Effector memory CD4-positive, alpha-beta T cell (primary cell): ENCODE measurements around the gene DNAJC25.

Experiments
- DNase-seq, 3 donors: peaks; one replicate each; pipeline ENCODE4 v3.0.0-alpha.2; 2020
- H3K27ac ChIP-seq: 2 replicates; pipeline ENCODE4 v1.7.0; 2013; ENCODE audit warnings: mild to moderate bottlenecking, low read length, moderate library complexity; ENCODE audit not compliant: insufficient read depth, poor library complexity, severe bottlenecking
- H3K27me3 ChIP-seq: replicated peaks from 2 replicates; pipeline ENCODE4 v1.7.0; 2013; ENCODE audit warnings: mild to moderate bottlenecking, low read length; ENCODE audit not compliant: insufficient read depth, control insufficient read depth, poor library complexity, severe bottlenecking
- H3K36me3 ChIP-seq: 2 replicates; pipeline ENCODE4 v1.7.0; 2013; ENCODE audit warnings: mild to moderate bottlenecking, low read length, moderate library complexity; ENCODE audit not compliant: control insufficient read depth, insufficient read depth
- H3K4me1 ChIP-seq: 2 replicates; pipeline ENCODE4 v1.7.0; 2013; ENCODE audit warnings: low read length, mild to moderate bottlenecking; ENCODE audit not compliant: control insufficient read depth, insufficient read depth, poor library complexity, severe bottlenecking
- H3K4me3 ChIP-seq: 2 replicates; pipeline ENCODE4 v1.7.0; 2013; ENCODE audit warnings: low read length, low read depth, mild to moderate bottlenecking; ENCODE audit not compliant: insufficient read depth, poor library complexity, severe bottlenecking
- H3K9me3 ChIP-seq: 2 replicates; pipeline ENCODE4 v1.7.0; 2013; ENCODE audit warnings: mild to moderate bottlenecking, low read length, moderate library complexity; ENCODE audit not compliant: control insufficient read depth

DNAJC25 gene

DNA sequence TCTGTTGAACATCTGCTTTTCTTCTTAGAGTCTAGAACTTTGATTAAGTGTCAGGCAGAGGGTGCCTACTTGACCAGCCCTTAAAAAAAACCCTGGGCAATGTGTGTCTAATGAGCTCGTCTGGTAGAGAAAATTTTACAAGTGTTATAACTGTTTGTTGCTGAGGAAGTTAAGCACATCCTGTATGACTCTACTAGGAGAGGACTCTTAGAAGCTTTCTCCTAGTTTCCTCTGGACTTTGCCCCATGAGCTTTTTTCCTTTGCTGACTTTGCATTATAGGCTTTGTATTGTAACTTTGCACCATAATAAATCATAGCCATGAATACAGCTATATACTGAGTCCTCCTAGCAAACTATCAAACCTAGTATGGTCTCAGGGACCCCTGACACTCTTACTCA lies 69.6 kb downstream of the DNAJC25 start:
- no peak for DNase-seq
- no peaks in the 10 kb centered on the region for H3K27me3 ChIP-seq
- H3K4me3 ChIP-seq = no peak overlapping the region
- no peaks in the 10 kb centered on the region for H3K36me3 ChIP-seq
- H3K4me1 ChIP-seq = no peaks in the 10 kb centered on the region
- no peaks in the 10 kb centered on the region for H3K9me3 ChIP-seq
- H3K27ac ChIP-seq = no peak overlapping the region
